GM19043 (cell line): ENCODE measurements around the gene NME2.
"Not testable (repeated sequence)": the region's sequence is repeated elsewhere in the genome, so short reads cannot be mapped to it uniquely, and the experiment has no call there.

Experiments
- ATAC-seq: cut with Tn5 transposase; IDR thresholded peaks from one replicate; pipeline ENCODE4 v1.9.1; 2021; ENCODE audit warnings: low read depth; ENCODE audit not compliant: unreplicated experiment

Gene NME2

DNA sequence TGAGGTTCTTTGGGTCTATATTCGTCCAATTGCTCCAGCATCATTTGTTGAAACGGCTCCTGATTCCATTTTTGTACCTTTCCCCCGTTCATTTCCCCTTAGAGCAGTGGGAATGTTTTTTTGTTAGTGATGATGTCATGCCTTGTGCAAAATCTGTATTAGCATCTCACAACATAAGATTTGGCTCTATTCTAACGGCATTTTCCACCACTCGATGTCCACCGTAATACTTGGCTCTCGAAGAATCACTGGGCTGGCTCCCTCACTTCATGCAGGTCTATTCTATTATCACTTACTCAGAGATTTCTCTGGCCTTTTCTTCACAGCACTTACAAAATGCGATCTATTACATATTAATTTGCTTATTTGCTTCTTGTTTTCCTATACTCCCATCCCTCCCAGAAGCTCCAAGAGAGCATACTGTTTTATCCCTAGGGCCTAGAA is 13.4 kb upstream of the NME2 start:
- no peak for ATAC-seq

GRCh38 chr17:51153210-51154072 is 12.8 kb upstream of the NME2 start, which contains the start of gene NME1:
TSS of gene NME1 (plus strand) at chr17:51153559. CDS start at chr17:51155655, 2,096 bp downstream.
- peak; percentile 91 for ATAC-seq

GRCh38 chr17:51154176-51154575 is 12.0 kb upstream of the NME2 start:
- no peak for ATAC-seq

GRCh38 chr17:51155416-51155815 is 10.8 kb upstream of the NME2 start:
- ATAC-seq = no peak

- no peak for ATAC-seq
Observed at GRCh38 chr17:51159604-51160003, 6.6 kb upstream of the NME2 start.

- no peak for ATAC-seq
Observed at GRCh38 chr17:51161541-51161940, 4.7 kb upstream of the NME2 start.

DNA sequence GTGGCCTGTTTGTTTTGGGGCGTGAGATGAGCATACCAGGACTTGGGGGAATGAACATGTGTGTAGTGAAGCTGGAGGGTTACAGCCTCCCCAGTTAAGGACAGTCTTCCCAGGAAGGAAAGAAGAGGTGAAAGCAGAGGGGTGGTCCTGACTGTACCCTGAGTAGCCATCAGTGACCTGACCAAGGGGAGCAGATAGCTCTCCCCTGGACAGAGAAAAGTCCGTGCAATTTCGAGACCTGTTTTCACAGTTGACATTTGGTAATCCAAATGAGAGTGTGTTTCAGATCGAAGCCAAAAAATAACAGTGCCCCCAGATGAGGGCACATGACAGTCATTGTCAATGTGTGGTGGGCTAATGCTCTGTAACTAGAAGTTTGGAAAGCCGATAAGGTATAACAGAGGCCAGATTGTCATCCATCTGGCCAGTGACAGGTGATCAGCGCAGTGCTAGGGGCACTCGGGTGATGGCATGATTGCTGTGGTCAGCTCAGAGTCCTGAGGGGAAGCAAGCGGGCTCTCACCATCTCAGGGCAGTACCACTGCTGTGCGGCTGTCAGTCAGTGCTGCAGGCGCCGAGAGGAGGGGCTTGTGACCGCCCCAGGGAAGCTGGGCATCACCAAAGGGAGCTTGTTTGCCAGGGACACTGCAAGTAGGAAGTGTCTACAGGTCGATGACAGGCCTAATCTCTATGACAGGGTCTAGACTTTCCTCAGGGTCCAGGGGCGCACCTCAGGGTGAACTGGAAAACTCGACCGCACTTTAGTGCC is 1.1 kb upstream of the NME2 start:
- no peak for ATAC-seq

DNA sequence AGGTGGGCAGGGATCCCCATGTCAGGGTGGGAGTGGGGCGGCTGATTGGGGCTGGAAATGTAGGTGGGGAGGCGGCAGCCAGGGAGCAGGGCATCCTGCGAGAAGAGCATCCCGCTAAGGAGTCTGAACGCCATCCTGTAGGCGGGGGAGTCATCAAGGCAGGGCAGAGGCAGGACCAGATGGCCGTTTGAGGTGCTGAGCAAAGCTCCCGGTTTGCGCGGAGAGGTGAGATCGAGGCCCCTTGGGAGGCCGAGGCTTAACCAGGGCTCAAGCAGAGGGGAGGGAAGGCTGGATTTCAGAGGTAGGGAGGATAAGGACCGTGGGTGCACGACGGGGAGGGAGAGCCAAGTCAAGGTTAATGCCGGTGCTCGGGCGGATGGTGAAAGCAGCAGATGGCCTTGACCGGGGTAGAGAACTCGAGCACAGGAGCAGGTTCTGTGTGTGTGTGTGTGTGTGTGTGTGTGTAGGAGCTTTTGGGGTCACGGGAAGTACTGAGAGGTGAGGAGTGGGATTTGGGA is 472 bp upstream of the NME2 start:
- ATAC-seq = peak; percentile 22

- peak; percentile 38 for ATAC-seq
Observed at GRCh38 chr17:51166987-51167931, 1.0 kb downstream of the NME2 start.

- no peak for ATAC-seq
Observed at GRCh38 chr17:51169340-51169739, 3.1 kb downstream of the NME2 start.

- ATAC-seq = no peak
Observed at GRCh38 chr17:51170736-51171135, 4.5 kb downstream of the NME2 start.

- ATAC-seq = not testable (repeated sequence)
Observed at GRCh38 chr17:51172030-51172429, 5.8 kb downstream of the NME2 start.

DNA sequence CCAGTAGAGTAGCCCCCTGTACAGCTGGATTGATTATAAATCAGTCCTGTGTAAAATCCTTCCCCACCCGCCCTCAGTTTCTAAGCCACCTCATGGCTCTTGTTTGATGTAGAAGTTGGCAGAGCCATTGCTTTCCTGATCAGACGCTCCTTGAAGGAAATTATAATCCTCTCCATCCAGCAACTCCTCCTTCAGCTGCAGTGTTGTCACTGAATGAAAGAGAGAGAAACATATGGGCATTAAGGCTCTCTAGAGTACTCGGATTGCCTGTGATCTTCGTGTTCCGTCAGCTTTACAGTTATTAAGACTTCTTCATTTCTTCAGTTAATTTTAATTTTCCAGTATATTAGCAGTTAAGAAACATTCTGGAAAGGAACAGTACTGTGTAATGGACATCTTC is 14.3 kb downstream of the NME2 start:
- ATAC-seq = no peak

DNA sequence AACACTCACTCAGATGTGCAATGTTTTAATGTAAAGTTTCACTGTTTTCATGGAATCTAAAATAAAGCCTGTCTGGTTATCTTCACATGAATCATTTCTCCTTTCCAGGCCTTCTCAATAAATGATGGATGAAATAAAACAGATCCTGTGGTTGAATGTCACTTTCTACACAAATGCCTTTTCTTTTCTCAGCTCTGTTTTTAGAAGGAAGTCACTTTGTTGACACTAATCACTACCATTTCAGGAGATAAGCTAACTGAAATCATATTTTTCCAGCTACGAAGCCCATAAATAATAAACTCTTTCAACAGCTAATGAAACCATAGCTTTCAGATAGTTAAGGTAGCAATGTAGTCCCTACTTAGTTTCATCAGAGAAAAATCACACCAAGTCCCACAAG is 17.9 kb downstream of the NME2 start:
- ATAC-seq = no peak

DNA sequence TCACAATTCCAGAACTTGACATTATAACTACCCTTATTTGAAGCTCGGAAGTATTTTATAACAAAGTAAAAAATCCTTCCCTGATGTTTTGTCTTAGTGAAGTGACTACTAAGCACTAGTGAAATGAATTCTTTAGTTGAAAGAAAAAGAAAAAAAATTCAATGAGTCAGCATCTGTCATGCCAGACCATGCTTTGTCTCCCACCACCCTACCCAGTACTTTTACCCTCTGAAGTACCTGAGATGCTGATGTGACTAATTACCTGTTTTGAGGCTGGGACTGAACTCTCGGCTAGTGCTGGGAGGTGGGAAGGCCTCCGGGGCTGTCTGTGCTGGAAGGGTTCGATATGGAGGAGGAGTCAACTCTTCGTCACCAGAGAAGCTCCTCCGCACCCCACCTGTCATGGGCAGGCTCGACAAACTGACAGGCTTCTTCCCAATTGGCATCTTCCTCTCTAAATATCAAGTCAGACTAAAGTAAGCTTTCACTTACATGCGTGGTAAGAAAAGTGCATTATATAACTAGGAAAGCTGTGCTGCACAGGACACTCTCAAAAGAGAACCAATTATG is 19.6 kb downstream of the NME2 start:
- ATAC-seq = no peak

- no peak for ATAC-seq
Observed at GRCh38 chr17:51188271-51188833, 22.1 kb downstream of the NME2 start.

GRCh38 chr17:51189162-51189561 is 23.0 kb downstream of the NME2 start:
- no peak for ATAC-seq

GRCh38 chr17:51189628-51190027 is 23.4 kb downstream of the NME2 start:
- no peak for ATAC-seq

DNA sequence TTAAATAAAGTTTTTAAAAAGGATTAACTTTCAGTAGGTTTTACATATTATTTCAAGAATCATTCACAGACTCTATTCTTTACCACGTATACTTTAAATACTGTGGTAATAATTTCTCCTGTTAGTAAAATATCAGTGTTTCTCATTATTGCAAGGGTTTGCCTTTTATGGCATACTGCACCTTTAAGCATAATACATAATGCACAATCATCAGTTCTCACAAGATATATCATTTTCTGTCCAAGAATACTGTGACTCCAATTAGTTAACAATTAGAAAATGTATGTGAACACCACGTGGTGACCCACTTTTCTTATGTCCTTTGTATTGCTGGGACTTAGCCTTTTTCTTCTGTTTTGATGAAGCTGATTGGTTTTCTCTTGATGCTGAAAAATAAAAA is 25.7 kb downstream of the NME2 start:
- ATAC-seq = no peak

GRCh38 chr17:51197754-51198153 is 31.5 kb downstream of the NME2 start:
- ATAC-seq = no peak
